Right lung (tissue), 10 donors: ENCODE data around the gene GABRA5. TPM values are rescaled to one million over a fixed set of nuclear protein-coding genes. Genes with fewer than 3 reads are reported as not detected.
"Not testable (repeated sequence)": the region's sequence is repeated elsewhere in the genome, so short reads cannot be mapped to it uniquely, and the experiment has no call there.

Experiments used
- DNase-seq, 2 donors: peaks; one replicate each; pipeline ENCODE4 v3.0.0-alpha.2; 2013
- long read RNA-seq, 8 donors: transcript quantifications; one replicate each; lab custom pipeline, GENCODE V29; 2026
- polyA plus RNA-seq, 5 donors: library from polyadenylated mRNA; unstranded; fragments of 120-200 nt; gene quantifications; one replicate each; pipeline versions ENCODE4 v1.2.1 to v1.2.3, GENCODE V29; 2013; ENCODE audit warnings: inconsistent platforms in 1 of 5, low replicate concordance in 1 of 5; ENCODE audit not compliant: insufficient read length in 5 of 5, insufficient read depth in 1 of 5

GABRA5 gene
- polyA plus RNA-seq: under 1 TPM in 1 of 5 donors, not detected in 4; 0.13 TPM
- long read RNA-seq, donor 1: 0 reads
- long read RNA-seq, donor 2: 0 reads
- long read RNA-seq, donor 3: 0 reads
- long read RNA-seq, donor 4: 0 reads
- long read RNA-seq, donor 5: 0 reads
- long read RNA-seq, donor 6: 0 reads
- long read RNA-seq, donor 7: 0 reads
- long read RNA-seq, donor 8: 0 reads

DNA sequence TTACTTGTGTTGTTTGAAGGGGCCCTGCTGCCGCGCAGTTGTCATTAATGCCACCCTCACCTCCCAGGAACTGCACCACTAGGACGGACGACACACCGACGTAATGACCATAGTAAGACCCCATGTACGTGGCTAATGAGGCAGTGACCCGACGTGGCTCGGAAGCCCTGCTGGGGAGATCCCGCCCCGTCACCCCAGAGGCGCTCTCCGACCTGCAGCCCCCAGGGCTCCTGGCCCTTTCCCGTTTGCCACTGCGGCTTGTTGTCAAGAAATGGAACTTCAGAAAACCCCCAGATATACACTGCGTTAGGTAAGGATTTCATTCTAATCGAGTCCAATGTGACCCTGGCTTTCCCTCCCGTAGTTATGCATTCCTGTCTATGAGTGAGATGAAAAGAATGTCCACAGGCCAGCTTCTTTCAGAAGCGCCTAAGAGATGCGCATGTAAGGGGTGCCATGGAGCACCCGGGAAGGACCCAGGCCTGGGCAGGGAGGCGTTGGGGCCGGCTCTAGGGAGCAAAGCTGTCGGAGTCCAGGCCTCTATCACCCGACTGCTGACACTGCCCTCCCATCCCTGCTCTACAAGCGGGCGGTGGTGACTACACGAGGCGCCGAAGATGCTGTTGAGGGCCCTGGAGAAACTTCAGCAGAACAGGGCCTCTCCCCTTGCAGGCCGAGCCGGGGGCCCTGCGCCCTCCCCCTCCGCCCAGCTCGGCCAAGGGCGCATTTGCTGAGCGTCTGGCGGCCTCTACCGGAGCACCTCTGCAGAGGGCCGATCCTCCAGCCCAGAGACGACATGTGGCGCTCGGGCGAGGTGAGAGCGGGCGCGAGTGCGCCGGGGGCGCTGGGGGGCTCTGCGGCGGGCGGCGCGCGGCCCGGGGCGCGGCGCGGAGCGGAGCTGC lies at the start of gene GABRA5:
TSS of gene GABRA5 (plus strand) at position 765 of the 902 bp plus-strand sequence. CDS start 2,187 bp downstream, outside the sequence.
- no peak for DNase-seq

DNA sequence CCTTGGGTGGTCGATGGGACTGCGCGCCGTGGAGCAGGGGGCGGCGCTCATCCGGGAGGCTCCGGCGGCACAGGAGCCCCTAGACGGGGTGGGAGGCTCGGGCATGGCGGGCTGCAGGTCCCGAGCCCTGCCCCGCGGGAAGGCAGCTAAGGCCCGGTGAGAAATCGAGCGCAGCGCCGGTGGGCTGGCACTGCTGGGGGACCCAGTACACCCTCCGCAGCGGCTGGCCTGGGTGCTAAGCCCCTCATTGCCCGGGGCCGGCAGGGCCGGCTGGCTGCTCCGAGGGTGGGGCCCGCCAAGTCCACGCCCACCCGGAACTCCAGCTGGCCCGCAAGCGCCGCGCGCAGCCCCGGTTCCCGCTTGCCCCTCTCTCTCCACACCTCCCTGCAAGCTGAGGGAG lies 35.7 kb upstream of the GABRA5 start:
- DNase-seq: not testable (repeated sequence)

DNA sequence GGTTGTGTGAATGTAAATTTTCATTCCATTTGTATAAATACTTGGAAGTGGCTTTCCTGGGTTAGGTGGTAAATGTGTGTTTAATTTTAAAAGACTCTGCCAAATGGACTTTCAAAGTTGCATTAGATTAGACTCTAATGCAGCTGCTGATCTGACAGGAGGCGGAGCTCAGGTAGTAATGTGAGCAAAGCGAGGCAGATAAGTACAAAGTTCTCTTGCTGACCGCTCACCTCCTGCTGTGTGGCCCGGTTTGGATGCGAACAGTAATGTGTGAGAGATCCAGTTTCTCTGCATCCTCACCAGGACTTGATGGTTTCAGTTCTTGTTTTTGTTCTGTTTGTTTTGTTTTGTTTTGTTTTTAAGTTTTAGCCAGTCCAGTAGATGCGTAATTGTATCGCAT lies 34.9 kb upstream of the GABRA5 start:
- DNase-seq: no peak

DNA sequence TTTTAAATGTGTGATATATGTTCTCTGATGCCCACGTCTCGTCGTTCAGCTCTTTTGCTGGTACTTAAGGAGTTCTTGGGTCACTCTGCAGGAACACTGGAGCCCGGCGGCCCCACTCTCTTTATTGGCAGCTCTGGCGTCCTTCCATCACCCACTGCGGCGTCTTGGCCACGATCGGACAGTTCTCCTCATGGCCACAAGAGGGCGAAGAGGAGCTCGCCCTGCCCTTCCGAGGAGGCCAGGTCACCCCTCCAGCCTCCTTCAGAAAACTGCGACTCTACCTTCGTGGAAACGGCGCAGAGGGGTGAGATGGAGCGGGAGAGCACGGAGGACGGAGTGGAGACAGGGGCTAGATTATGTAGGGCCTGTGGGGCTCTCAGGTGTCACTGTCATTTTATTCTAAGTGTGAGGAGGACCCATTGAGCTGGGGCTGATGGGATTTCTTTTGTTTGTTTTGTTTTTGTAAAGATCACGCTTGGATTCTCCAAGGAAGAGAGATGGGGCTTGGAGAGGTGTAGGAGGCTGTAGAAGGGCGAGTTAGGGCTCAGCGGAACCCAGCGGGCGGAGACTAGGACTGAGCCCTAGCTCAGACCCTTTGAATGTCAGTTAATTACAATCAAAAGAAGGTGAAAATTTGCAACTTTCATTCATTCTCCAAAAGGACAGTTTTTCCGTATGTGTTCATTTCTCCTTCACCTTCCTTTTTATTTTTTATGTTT lies 28.0 kb upstream of the GABRA5 start:
- no peak for DNase-seq

DNA sequence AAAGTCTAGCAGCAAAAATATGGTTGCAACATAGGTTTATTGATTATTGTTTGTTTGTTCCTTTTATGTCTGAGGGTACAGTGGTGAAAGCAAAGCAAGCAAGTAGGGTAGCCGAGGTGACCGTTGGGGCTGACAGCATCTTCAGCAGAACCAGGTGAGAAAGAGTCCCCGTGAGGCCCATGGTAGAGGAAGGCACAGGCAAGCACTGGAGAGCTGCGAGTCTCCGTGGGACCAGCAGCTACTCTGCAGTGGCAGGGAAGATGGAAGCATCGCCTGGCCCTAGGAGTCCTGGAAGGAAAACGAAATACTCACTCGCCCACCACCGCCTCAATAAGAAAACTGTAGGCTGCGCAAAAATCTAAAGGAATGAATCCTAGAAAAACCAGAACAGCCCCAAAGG lies 25.3 kb upstream of the GABRA5 start:
- DNase-seq: no peak

DNA sequence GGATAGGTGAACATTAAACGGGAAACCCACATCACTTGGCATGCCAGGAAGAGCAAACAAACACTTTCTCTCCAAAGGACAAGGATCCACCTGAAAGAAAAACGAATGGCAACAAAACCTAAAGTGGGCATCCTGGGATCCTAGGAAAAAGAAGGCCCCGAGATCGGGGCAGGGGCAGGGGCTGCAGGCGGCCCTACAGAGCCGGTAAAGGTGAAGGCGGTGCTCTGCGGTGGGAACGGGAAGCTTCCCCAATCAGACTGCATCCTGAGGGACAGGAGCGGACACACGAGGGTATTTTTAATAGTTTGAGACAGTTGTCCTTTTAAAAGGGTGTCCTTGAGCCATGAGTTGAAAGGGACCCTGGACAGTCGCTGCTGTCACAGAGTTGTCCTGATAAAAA lies 24.9 kb upstream of the GABRA5 start:
- no peak for DNase-seq

DNA sequence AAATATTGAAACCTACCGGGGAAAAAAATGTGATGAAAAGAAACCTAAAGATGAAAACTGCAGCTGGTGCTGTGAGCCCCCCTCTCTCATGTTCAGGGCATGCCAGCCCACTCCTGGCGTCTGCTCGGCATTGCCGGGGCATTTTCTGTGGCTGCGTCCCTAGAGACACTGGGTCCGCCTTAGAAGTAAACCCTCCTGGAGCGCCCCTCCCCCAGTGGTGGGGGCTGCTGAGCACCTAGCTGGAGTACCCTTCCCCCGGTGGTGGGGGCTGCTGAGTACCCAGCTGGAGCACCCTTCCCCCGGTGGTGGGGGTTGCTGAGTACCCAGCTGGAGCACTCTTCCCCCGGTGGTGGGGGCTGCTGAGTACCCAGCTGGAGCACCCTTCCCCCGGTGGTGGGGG lies 24.5 kb upstream of the GABRA5 start:
- DNase-seq: no peak

DNA sequence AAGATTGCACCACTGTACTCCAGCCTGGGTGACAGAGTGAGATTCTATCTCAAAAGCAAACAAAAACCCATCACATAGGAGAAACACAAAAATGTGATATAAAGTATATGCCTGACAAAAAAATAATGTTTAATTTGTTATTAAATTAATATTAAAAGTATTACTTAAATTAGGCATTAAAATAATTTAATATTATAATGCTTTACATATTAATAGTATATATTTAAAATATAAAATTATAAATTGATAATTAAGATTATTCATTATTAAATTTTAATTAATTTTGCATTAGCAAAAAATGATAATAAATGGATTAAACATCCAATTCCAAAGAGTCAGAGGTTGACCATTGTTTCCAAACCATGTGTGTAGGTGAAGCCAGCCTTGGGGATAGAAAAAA lies 22.0 kb upstream of the GABRA5 start:
- no peak for DNase-seq

DNA sequence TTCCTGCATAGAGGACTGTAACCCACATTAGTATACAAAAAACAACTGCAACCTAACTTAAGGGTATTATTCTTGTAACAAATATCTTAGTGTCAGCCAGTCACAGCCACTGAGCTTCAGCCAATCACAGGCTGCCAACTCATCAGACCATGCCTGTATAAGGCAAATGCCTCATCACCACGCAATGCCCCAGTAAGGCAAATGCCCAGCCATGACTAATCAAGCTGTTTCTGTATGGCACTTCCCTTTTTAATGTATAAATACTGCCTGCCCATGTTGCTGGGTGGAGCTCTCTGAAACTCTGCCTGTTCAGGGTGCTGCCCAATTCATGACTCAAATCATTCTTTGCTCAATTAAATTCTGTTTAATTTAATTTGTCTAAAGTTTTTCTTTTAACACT lies 18.4 kb upstream of the GABRA5 start:
- DNase-seq: no peak

DNA sequence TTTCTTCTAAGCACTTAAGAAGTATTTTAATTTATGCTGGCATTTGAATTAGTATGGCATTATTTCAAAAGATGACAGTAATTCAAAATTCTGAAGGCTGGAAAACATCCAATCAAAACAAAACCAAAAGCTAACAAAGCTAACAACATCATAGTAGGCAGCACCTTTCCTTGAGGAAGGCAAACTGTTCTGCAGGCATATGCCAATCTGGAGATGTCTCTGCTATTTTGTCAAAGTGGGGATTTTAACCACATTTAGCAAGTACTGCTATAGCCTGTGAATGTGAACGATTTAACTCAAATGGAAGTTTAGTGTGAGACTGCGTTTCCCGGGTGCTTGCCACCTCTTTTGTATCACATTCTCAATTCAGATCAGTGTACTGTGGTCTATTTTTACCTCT lies 16.7 kb upstream of the GABRA5 start:
- DNase-seq: no peak

DNA sequence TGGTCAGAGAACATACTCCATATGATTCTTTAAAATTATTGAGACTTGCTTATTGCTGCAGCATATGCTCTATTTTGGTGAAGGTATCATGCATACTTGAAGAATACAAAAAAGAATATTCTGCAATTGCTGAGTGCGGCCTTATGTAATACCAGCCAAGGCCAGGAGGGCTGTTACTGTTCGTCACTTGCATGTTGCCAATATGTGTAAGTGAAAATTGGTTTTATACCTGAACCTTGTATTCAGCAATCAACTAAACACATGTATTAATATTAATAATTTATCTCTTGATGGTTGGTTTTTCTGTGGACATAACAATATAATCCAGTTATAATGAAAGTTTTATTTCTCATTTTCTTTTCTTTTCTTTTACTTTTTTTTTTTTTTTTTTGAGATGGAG lies 13.9 kb upstream of the GABRA5 start:
- no peak for DNase-seq

DNA sequence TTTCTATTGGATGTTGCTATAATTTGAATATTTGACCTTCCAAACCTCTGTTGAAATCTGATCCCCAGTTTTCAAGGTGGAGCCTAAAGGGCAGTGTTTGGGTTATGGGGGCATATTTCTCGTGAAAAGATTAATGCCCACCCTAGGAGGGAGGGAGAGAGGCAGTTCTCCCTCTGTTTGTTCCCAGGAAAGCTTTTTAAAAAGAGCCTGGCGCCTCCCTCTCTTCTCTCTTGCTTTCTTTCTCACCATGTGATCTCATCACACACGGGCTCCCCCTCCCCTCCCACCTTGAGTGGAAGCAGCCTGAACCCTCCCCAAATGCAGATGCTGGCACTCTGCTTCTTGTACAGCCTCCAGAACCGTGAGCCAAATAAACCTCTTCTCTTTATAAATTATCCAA lies 12.4 kb upstream of the GABRA5 start:
- no peak for DNase-seq

DNA sequence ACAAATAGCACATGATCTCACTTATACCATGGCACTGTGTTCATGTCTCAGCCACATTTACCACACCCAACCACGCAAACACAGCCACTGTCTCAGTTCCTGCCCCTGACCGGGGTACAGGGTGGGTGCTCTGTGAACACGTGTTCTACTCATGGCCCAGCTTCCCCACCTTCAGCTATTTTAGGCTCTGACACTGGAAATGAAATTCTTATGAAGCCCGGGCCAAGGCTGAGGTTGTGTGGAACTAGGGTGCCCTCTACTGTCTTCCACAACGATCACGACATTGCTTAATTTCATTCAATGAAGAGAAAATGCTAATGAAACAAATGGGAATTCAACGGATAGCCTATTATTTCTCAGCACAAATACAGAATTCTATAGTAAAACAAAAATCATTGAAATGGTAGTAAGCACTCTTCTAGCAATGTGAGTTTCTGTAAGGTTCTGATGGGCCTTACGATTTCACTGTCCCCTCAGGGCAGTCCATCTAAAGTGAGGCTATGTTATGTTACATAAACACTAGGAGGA lies 2.1 kb upstream of the GABRA5 start:
- DNase-seq: no peak

DNA sequence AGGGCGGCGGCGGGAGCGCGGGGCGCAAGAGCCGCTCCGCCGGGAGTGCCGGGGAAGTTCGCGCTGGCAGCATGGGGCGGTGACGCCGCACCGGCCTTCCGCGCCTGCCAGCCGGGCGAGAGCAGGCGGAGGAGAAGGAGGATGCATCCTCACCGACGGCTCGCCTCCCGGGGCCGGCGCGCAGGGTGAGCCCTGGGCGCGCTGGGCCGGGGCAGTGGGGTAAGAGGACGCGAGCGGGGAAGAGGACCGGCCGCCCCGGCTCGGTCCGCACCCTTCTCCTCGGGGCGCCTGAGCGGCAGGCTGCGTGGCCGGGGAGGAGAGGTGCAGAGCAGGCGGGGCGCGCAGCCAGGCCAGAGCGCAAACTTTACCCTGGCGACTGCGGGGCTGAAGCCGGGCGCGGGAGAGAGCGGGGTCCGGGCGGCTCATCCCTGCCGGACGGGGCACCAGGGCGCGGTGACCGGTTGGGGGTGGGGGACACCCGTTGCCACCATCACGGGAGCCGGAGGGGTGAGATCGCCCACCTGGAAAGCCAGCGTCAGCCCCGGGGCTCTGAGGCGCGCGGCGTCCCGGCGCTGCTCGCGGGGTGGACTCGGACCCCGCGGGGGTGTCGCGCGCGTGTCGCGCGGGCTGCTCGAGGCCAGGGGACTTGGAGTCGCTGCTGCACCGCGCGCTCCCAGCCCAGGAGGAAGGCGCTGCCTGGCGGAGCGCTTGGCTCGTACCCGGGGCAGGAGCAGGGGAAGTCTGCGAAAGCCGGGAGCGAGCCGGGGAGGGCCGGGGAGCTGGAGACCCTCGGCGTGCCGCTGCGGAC lies 542 bp downstream of the GABRA5 start:
- DNase-seq: no peak

DNA sequence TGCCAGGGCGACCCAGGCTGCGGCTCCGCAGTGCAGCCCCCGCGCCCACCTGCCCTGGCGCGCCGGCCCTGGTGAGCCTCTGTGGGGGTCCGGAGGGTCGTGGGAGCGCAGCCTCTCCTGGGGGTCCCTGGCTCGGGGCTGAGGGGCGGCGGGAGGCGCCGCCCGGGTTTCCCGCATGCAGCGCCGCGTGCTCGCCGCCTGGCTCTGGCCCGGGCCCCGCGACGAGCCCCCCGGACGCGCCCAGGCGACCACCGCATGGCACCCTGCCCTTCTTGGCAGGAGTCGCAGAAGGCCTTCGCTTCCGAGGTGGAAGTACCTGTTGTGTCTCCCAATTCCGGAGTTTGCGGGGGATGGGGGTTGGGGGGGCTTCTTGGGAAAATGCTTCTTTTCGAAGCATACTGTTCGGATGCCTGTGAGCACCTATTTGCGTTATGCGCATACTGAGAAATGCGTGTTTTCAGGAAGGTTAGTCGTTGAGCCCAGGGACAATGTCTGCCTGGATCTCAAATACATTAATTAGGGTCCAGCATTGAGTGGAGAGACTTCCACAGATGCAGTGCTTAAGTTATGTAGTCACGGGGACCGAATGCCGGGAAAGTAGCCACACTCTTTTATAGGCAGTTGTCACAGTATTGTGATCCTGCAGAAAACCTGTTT lies 1.3 kb downstream of the GABRA5 start:
- DNase-seq: no peak

DNA sequence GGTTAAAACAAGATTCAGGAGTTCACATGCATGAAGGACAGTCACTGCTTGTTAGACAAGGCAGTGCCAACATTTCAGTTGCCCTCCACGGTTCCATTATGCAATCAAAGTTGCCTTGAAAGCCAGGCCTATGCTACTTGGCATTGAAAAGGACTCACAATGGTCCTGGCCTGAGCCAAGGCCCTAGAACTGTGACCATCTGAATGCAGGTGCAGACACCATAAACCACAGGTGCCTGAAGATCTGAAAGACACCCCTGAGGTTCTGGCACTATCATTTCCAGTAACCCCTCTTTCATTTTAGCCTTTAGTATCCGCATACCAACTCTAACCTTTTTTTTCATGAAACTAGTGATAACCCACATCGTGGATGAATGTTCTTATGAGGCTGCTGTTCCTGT lies 2.8 kb downstream of the GABRA5 start:
- no peak for DNase-seq

DNA sequence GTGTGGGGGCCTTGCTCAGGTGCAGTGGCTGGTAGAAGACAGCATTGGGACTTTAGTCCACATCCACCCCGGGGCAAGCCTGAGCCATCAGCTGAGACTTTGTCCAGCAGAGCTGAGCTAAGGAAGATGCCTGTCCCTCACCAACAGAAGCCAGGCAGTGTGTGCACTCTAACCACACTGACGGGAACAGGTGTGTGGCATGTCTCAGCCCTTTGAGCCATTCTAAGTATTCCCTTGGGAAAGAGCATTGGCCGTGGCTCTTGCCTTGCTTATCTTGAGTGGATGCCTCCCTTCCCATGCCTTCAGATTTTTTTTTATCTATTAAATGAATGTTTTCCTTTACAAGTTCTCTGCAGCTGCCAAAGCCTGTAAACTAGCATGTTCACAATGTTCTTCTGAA lies 3.5 kb downstream of the GABRA5 start:
- no peak for DNase-seq

DNA sequence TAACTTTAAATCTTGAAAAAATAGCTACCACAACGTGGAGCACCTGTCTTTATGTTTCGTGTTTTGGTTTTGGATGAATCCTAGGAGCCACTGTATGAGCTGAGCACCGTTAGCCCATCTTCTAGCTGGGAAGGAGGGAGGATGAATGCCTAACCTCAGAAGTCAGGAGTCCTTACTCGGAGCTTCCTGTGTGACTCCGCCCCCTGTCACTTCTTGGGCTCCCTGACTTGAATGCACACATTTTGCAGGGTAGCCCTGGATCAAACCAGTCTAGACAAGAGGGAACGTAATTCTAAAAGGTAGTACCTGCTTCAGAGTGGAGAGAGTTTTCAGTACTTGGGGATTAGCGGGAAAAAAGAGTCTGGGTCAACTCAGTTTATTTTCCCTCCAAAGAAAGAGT lies 5.3 kb downstream of the GABRA5 start:
- DNase-seq: no peak

DNA sequence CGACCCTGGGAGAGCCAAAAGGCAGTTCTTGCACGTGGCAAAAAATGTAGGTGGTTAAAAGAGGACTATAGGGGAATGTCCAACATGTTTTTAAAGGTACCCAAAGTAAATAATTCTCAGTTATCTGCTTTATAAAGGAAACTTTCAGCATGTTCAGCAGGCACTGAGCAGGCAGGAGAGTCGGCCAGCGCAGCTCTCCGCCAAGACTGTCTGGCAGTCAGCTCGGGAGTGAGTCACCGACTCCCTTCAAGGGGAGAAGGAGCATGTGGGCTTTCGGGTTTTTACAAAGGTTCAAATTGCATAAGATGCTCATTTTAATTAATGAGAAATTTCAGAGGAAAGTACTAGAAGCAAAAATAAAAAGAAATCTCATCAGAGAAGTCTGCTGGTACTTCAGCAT lies 7.0 kb downstream of the GABRA5 start:
- no peak for DNase-seq

DNA sequence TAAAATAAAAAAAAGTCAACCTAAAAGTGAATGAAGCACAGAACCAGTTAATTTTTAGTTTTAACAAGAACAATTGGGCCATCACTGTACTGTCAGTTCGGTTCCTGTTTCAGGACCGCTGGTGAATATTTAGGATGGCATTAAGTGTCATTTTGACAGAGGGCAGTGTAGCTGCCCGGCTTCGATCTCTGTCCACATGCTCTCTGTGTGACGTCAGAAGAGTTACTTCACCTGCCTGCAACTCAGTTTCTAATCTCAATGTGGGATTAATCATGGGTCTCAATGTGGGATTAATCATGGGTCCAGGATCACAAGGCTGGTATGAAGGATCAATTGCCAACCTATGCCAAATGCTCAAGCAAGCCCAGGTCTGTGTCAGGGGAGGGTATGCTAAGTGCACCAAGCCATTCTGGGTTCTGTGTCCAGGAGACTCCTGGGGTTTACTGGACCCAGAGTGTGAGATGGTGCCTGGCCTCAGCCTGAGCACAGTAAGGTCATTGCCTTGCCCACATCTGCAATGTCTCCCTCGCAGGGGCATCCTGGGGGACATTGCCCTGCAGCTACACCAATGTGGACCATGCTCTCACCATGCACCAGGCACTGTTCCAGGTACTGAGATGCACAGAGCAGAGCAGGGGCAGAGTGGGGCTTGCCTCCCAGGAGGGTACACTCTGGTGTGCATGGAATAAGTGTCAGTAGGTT lies 8.1 kb downstream of the GABRA5 start:
- no peak for DNase-seq
